GM13976 (cell line): Measurements from ENCODE around the gene HCN4.
A peak's percentile ranks its signal among the peaks of the same experiment; 100 is the strongest.

Experiments
- DNase-seq: peaks from one replicate; pipeline ENCODE4 v3.0.0; 2012; ENCODE audit warnings: low spot score
- CTCF ChIP-seq: IDR thresholded peaks from 2 replicates; pipeline ENCODE4 v1.5.1; 2012; ENCODE audit warnings: borderline replicate concordance, mild to moderate bottlenecking; ENCODE audit not compliant: insufficient read depth; ENCODE audit errors: extremely low read depth, missing control alignments, control extremely low read depth
- in situ Hi-C: fragments of 300-500 bp; cut with MboI; formaldehyde crosslinking; loops from one replicate; pipeline ENCODE4 v1.12.0; 2022; ENCODE audit warnings: low sequenced_read_pairs, mixed read lengths, inconsistent platforms; ENCODE audit not compliant: unreplicated experiment

The HCN4 gene

GRCh38 chr15:73330206-73331051 lies 38.3 kb downstream of the HCN4 start:
- DNase-seq: no peak
- in situ Hi-C loops: no loop called here
- TF ChIP-seq CTCF: no peak

DNA sequence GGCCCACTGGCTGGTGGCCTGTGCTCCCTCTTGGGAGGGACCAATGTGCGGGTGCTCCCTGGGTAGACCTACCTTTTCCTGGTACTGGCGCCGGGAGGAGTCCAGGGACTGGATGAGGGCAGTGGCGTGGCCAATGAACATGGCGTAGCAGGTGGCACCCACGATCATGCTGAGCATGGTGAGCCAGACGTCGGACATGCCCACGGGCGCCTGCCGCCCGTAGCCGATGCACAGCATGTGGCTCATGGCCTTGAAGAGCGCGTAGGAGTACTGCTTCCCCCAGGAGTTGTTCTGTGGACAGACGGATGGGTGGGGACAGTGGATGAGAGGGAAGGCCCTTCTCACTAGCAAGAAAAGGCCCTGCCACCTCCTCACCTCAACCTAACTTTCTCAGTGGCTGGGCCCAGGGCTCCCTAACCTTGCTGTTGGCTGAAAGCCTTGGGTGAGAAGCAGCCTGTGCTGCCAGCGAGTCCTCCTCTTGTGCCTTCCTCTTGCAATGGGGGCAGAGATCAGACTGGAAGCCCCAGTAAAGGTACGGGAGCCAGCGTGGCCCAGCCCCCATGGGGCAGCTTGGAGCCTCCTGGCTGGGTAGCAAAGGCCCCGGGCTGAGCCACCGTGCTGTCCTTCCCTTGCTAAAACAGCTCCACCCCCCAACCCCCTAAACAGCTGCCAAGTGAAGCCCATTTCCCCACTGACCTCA lies 39.1 kb downstream of the HCN4 start:
- no peak for DNase-seq
- TF ChIP-seq CTCF: no peak
- in situ Hi-C loops: no loop called here

GRCh38 chr15:73328981-73329380 lies 39.8 kb downstream of the HCN4 start:
- TF ChIP-seq CTCF: no peak
- in situ Hi-C loops: no loop called here
- no peak for DNase-seq

- peak; percentile 27 for DNase-seq
- in situ Hi-C loops: no loop called here
- no peak for TF ChIP-seq CTCF
Measured at GRCh38 chr15:73328149-73328820, 40.5 kb downstream of the HCN4 start.

- in situ Hi-C loops: no loop called here
- TF ChIP-seq CTCF: no peak
- DNase-seq: peak; percentile 30
Measured at GRCh38 chr15:73326157-73326556, 42.6 kb downstream of the HCN4 start.

- TF ChIP-seq CTCF: no peak
- in situ Hi-C loops: no loop called here
Measured at GRCh38 chr15:73325191-73325861, 43.4 kb downstream of the HCN4 start.

More at GRCh38 chr15:73325191-73325861, 43.4 kb downstream of the HCN4 start:
- peak; percentile 73 for DNase-seq
